Adrenal gland (tissue), 5 donors: ENCODE measurements around the gene RPL35.

Experiments used
- CTCF ChIP-seq, 6 experiments: fragments of 450-650 bp in 4 of 6; fragments of 200-600 bp in 2 of 6; sonication (generic) in 1 of 6; IDR thresholded peaks; 1 replicate in 5 of 6; 2 replicates in 1 of 6; pipeline versions ENCODE4 v1.5.1 to v1.8.0; 2016 to 2021; ENCODE audit warnings: antibody characterized with exemption in 6 of 6, mild to moderate bottlenecking in 2 of 6, moderate library complexity in 1 of 6
- POLR2A ChIP-seq, 2 donors: fragments of 450-650 bp; IDR thresholded peaks; one replicate each; pipeline ENCODE4 v1.6.1; 2017; ENCODE audit warnings: antibody characterized with exemption in 2 of 2, mild to moderate bottlenecking in 2 of 2, moderate library complexity in 1 of 2
- donor health status: DM: no; HTN: no; CAD: no.

GRCh38 chr9:124877021-124877782, 15.4 kb upstream of the RPL35 start:
- TF ChIP-seq CTCF (IDR thresholded peaks at IDR 0.05) (no peak), POLR2A (IDR thresholded peaks at IDR 0.05) (no peak)
